WTC11 (cell line): ENCODE data around the gene STXBP6.

ENCODE experiments used
- ATF1 ChIP-seq: sonication (generic); formaldehyde crosslinking; IDR thresholded peaks from 2 replicates; pipeline ENCODE4 v1.8.1; 2023; ENCODE audit warnings: mild to moderate bottlenecking, moderate library complexity, missing genetic modification reagents
- CREB1 ChIP-seq: sonication (generic); formaldehyde crosslinking; IDR thresholded peaks from 2 replicates; pipeline ENCODE4 v1.8.0; 2023; ENCODE audit warnings: mild to moderate bottlenecking, missing genetic modification reagents
- CTCF ChIP-seq: fragments of 200-600 bp; IDR thresholded peaks from 2 replicates; pipeline ENCODE4 v1.8.0; 2022; ENCODE audit warnings: antibody characterized with exemption
- GRHL2 ChIP-seq: fragments of 250-450 bp; sonication (Bioruptor Pico); IDR thresholded peaks from 2 replicates; pipeline ENCODE4 v1.8.0; 2022; ENCODE audit warnings: mild to moderate bottlenecking, moderate library complexity; ENCODE audit not compliant: insufficient replicate concordance, severe bottlenecking
- JUN ChIP-seq: sonication (generic); formaldehyde crosslinking; IDR thresholded peaks from 2 replicates; pipeline ENCODE4 v1.8.0; 2023; ENCODE audit warnings: mild to moderate bottlenecking, missing genetic modification reagents
- KAT7 ChIP-seq: sonication (generic); formaldehyde crosslinking; IDR thresholded peaks from 2 replicates; pipeline ENCODE4 v1.8.1; 2023; ENCODE audit warnings: missing genetic modification reagents, mild to moderate bottlenecking, borderline replicate concordance
- MAX ChIP-seq: sonication (generic); formaldehyde crosslinking; IDR thresholded peaks from 2 replicates; pipeline ENCODE4 v1.8.0; 2022; ENCODE audit warnings: mild to moderate bottlenecking, missing genetic modification reagents
- NR3C1 ChIP-seq: sonication (generic); formaldehyde crosslinking; conservative IDR thresholded peaks from 2 replicates; pipeline ENCODE4 v1.8.1; 2023; ENCODE audit warnings: low read depth, mild to moderate bottlenecking, missing genetic modification reagents
- SP1 ChIP-seq: sonication (generic); formaldehyde crosslinking; conservative IDR thresholded peaks from 2 replicates; pipeline ENCODE4 v1.8.1; 2022; ENCODE audit warnings: missing genetic modification reagents
- USF2 ChIP-seq: sonication (generic); formaldehyde crosslinking; IDR thresholded peaks from 2 replicates; pipeline ENCODE4 v1.8.1; 2023; ENCODE audit warnings: mild to moderate bottlenecking, missing genetic modification reagents, moderate library complexity
- ZNF416 ChIP-seq: fragments of 250-450 bp; sonication (Bioruptor Pico); IDR thresholded peaks from 2 replicates; pipeline ENCODE4 v1.9.0; 2021; ENCODE audit warnings: mild to moderate bottlenecking, inconsistent platforms
- TF ChIP-seq, protein P1 (sequence below): sonication (generic); formaldehyde crosslinking; IDR thresholded peaks from 2 replicates; pipeline ENCODE4 v1.8.1; 2023; ENCODE audit warnings: mild to moderate bottlenecking, missing genetic modification reagents
- TF ChIP-seq, protein P2 (sequence below): sonication (generic); formaldehyde crosslinking; IDR thresholded peaks from 2 replicates; pipeline ENCODE4 v1.8.1; 2022; ENCODE audit warnings: mild to moderate bottlenecking, missing genetic modification reagents, moderate library complexity, borderline replicate concordance

- TF ChIP-seq, protein P1, sequence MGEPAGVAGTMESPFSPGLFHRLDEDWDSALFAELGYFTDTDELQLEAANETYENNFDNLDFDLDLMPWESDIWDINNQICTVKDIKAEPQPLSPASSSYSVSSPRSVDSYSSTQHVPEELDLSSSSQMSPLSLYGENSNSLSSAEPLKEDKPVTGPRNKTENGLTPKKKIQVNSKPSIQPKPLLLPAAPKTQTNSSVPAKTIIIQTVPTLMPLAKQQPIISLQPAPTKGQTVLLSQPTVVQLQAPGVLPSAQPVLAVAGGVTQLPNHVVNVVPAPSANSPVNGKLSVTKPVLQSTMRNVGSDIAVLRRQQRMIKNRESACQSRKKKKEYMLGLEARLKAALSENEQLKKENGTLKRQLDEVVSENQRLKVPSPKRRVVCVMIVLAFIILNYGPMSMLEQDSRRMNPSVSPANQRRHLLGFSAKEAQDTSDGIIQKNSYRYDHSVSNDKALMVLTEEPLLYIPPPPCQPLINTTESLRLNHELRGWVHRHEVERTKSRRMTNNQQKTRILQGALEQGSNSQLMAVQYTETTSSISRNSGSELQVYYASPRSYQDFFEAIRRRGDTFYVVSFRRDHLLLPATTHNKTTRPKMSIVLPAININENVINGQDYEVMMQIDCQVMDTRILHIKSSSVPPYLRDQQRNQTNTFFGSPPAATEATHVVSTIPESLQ = no peak
- TF ChIP-seq USF2 (CRISPR knock-in tag) (no peak), JUN (CRISPR knock-in tag) (no peak), CTCF (no peak), SP1 (CRISPR knock-in tag) (no peak), ATF1 (no peak), GRHL2 (CRISPR knock-in tag) (no peak), NR3C1 (no peak), KAT7 (CRISPR knock-in tag) (no peak), MAX (no peak), ZNF416 (CRISPR knock-in tag) (no peak), CREB1 (CRISPR knock-in tag) (no peak)
- TF ChIP-seq, protein P2, sequence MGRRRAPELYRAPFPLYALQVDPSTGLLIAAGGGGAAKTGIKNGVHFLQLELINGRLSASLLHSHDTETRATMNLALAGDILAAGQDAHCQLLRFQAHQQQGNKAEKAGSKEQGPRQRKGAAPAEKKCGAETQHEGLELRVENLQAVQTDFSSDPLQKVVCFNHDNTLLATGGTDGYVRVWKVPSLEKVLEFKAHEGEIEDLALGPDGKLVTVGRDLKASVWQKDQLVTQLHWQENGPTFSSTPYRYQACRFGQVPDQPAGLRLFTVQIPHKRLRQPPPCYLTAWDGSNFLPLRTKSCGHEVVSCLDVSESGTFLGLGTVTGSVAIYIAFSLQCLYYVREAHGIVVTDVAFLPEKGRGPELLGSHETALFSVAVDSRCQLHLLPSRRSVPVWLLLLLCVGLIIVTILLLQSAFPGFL (CRISPR knock-in tag) = no peak
These were observed 139.4 kb downstream of the STXBP6 start for GRCh38 chr14:24910408-24910986.
